Keratinocyte (primary cell): ENCODE data around the gene PAX8. TPM values are rescaled to one million over a fixed set of nuclear protein-coding genes. Genes with fewer than 3 reads are reported as not detected.
"Not testable (repeated sequence)": the region's sequence is repeated elsewhere in the genome, so short reads cannot be mapped to it uniquely, and the experiment has no call there.

Experiments
- DNase-seq: peaks from one replicate; pipeline ENCODE4 v3.0.0-alpha.2; 2011; ENCODE audit warnings: low read depth, missing footprints, low spot score
- FAIRE-seq: peaks from 2 replicates; lab custom pipeline; 2011; peaks lifted over from hg19 to GRCh38; lab: Jason Lieb, UNC
- H2AFZ ChIP-seq: 2 replicates; pipeline ENCODE4 v1.6.0; 2012; ENCODE audit warnings: low read length, control low read depth, inconsistent platforms; ENCODE audit not compliant: control insufficient read depth
- H3K27ac ChIP-seq: 2 replicates; pipeline ENCODE4 v1.5.1; 2011; ENCODE audit warnings: low read length; ENCODE audit not compliant: control insufficient read depth, insufficient read depth
- H3K27me3 ChIP-seq: 3 replicates; pipeline ENCODE4 v1.6.0; 2011; ENCODE audit warnings: low read length; ENCODE audit not compliant: control insufficient read depth, insufficient read depth; ENCODE audit errors: extremely low read depth
- H3K36me3 ChIP-seq, 2 experiments: 2 replicates in 1 of 2; 3 replicates in 1 of 2; pipeline ENCODE4 v1.5.1; 2011; ENCODE audit warnings: low read length in 2 of 2, mild to moderate bottlenecking in 1 of 2; ENCODE audit not compliant: control insufficient read depth in 2 of 2, insufficient read depth in 2 of 2; ENCODE audit errors: extremely low read depth in 1 of 2
- H3K4me1 ChIP-seq: 3 replicates; pipeline ENCODE4 v1.5.1; 2011; ENCODE audit warnings: low read length; ENCODE audit not compliant: control insufficient read depth, insufficient read depth; ENCODE audit errors: extremely low read depth
- H3K4me2 ChIP-seq: 3 replicates; pipeline ENCODE4 v1.6.0; 2011; ENCODE audit warnings: low read depth, low read length; ENCODE audit not compliant: control insufficient read depth, insufficient read depth; ENCODE audit errors: extremely low read depth
- H3K4me3 ChIP-seq, 3 experiments: fragments of 200-600 bp in 1 of 3; sonication (generic) in 1 of 3; 2 replicates in 2 of 3; 3 replicates in 1 of 3; pipeline ENCODE4 v1.5.1; 2011 to 2016; ENCODE audit warnings: low read length in 3 of 3, mild to moderate bottlenecking in 3 of 3, control low read depth in 2 of 3, inconsistent platforms in 1 of 3, low read depth in 1 of 3, mixed read lengths in 1 of 3, mixed run types in 1 of 3, moderate library complexity in 1 of 3; ENCODE audit not compliant: control insufficient read depth in 2 of 3, insufficient read depth in 2 of 3; ENCODE audit errors: extremely low read depth in 1 of 3
- H3K79me2 ChIP-seq: 2 replicates; pipeline ENCODE4 v1.6.0; 2012; ENCODE audit warnings: low read length; ENCODE audit not compliant: control insufficient read depth, insufficient read depth
- H3K9ac ChIP-seq: 3 replicates; pipeline ENCODE4 v1.6.0; 2011; ENCODE audit warnings: low read length; ENCODE audit not compliant: control insufficient read depth, insufficient read depth; ENCODE audit errors: extremely low read depth
- H3K9me1 ChIP-seq: 3 replicates; pipeline ENCODE4 v1.6.0; 2011; ENCODE audit warnings: low read length; ENCODE audit not compliant: control insufficient read depth, insufficient read depth; ENCODE audit errors: extremely low read depth
- H3K9me3 ChIP-seq: 2 replicates; pipeline ENCODE4 v1.5.1; 2012; ENCODE audit warnings: low read depth, low read length; ENCODE audit not compliant: control insufficient read depth
- H4K20me1 ChIP-seq: 3 replicates; pipeline ENCODE4 v1.6.0; 2011; ENCODE audit warnings: low read length; ENCODE audit not compliant: control insufficient read depth, insufficient read depth; ENCODE audit errors: extremely low read depth
- EZH2 ChIP-seq: IDR thresholded peaks from one replicate; pipeline ENCODE4 v1.6.1; 2012; ENCODE audit warnings: inconsistent platforms, mild to moderate bottlenecking, low read length, moderate library complexity
- dilution Hi-C: fragments of 300-500 bp; cut with MboI; formaldehyde crosslinking; loops from one replicate; pipeline ENCODE4 v1.7.0; 2020; ENCODE audit warnings: low sequenced_read_pairs; ENCODE audit not compliant: extremely low pct_ligation_motif_present
- polyA minus RNA-seq, 3 experiments: library from RNA; depleted of rRNA, polyadenylated mRNA; stranded (reverse); fragments of >200 nt; gene quantifications; 1 replicate in 1 of 3; 2 replicates in 1 of 3; 3 replicates in 1 of 3; pipeline ENCODE4 v1.2.3, GENCODE V29; 2011
- polyA plus RNA-seq, 5 experiments: library from polyadenylated mRNA; depleted of rRNA in 3 of 5; stranded (reverse) in 3 of 5; stranded (forward) in 1 of 5; unstranded in 1 of 5; fragments of >200 nt; gene quantifications; 1 replicate in 1 of 5; 2 replicates in 3 of 5; 3 replicates in 1 of 5; pipeline versions ENCODE4 v1.2.1 to v1.2.3, GENCODE V29; 2011 to 2012; ENCODE audit warnings: missing spikeins in 2 of 5, low read depth in 1 of 5, low replicate concordance in 1 of 5
- TF ChIP-seq, protein P1 (sequence below), 3 experiments: IDR thresholded peaks in 1 of 3; conservative IDR thresholded peaks in 1 of 3; optimal IDR thresholded peaks in 1 of 3; 2 replicates in 2 of 3; 3 replicates in 1 of 3; pipeline versions ENCODE3 to v1.5.1; 2011; ENCODE audit warnings: low read length in 3 of 3, mild to moderate bottlenecking in 3 of 3, moderate library complexity in 2 of 3, control low read depth in 1 of 3, inconsistent platforms in 1 of 3; ENCODE audit not compliant: insufficient read depth in 2 of 3; ENCODE audit errors: extremely low read depth in 1 of 3

The PAX8 gene
- polyA plus RNA-seq = 3.4 to 5.9 TPM (median 4.4 TPM) in 3 replicates
- 3.4 TPM for polyA plus RNA-seq (2011; ENCODE audit: low read depth)
- polyA plus RNA-seq (2011; cell fraction: cytosol; rRNA removed) = 5.5 and 7.0 TPM in 2 replicates
- 7.3 and 7.6 TPM in 2 replicates for polyA plus RNA-seq (2011; cell fraction: nucleus; rRNA removed)
- polyA plus RNA-seq (2012; ENCODE audit: low replicate concordance) = 8.2 and 8.9 TPM in 2 replicates
- 5.7 to 8.2 TPM (median 6.8 TPM) in 3 replicates for polyA minus RNA-seq
- 2.1 TPM for polyA minus RNA-seq (2011; cell fraction: cytosol; rRNA and poly(A)+ RNA removed)
- polyA minus RNA-seq (2011; cell fraction: nucleus; rRNA and poly(A)+ RNA removed) = 5.5 and 6.1 TPM in 2 replicates

DNA sequence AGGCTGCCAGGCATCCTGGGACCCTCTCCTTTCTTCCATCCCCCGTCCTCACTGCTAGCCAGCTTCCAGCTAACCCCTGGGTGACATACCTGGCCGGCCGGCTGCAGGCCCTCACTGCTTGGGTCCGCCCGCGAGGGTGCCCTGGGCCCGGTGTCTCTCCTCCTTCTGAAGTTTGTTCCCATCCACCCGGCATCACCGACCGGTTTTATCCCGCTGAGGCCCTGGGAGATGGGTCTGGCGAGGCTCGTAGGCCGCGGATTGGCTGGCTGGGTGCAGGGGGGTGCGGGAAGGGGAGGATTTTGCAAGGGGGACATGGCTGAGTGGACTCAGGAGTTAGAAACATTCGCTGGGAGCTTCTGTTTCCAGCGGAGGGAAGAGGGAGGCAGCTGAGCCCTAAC is at the start of gene PAX8:
Gene PAX8, minus strand, starts transcription at position 180 of the 398 bp plus-strand sequence. CDS start 527 bp downstream, outside the sequence.
- no peak within 1 kb of the TSS for H3K4me2 ChIP-seq
- no peak for FAIRE-seq

DNA sequence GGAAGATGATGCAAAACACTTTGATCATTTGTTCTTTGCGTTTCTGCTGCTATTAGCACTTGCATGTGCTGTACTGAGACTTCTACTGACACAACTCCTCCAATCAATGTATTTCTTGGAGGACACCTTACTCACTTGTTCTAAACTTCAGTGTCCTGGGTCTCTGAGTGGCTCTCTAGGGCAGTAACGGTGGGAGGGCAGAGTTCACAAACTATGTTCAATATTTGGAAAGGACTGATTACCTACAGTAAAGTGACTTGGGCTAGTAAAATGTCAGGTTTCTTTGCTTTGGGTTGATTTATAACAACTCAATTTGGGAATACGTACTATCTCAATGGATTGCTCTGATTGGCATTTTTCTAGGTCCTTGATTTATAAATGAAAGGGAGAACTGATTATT is 49.3 kb upstream of the PAX8 start:
- Histone ChIP-seq H3K4me3 (no peak overlapping the region), H3K36me3 (no peaks in the 10 kb centered on the region), H3K9ac (no peak overlapping the region), H3K9me1 (no peaks in the 10 kb centered on the region), H3K79me2 (peaks cover 7% of the 10 kb centered on the region), H2AFZ (no peak overlapping the region), H4K20me1 (no peaks in the 10 kb centered on the region), H3K4me1 (peaks cover 50% of the 10 kb centered on the region), H3K9me3 (no peaks in the 10 kb centered on the region), H3K27ac (peak overlapping the region; percentile 95), H3K27me3 (no peaks in the 10 kb centered on the region), H3K4me2 (peak overlapping the region; percentile 25)
- TF ChIP-seq, protein P1, sequence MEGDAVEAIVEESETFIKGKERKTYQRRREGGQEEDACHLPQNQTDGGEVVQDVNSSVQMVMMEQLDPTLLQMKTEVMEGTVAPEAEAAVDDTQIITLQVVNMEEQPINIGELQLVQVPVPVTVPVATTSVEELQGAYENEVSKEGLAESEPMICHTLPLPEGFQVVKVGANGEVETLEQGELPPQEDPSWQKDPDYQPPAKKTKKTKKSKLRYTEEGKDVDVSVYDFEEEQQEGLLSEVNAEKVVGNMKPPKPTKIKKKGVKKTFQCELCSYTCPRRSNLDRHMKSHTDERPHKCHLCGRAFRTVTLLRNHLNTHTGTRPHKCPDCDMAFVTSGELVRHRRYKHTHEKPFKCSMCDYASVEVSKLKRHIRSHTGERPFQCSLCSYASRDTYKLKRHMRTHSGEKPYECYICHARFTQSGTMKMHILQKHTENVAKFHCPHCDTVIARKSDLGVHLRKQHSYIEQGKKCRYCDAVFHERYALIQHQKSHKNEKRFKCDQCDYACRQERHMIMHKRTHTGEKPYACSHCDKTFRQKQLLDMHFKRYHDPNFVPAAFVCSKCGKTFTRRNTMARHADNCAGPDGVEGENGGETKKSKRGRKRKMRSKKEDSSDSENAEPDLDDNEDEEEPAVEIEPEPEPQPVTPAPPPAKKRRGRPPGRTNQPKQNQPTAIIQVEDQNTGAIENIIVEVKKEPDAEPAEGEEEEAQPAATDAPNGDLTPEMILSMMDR (optimal IDR thresholded peaks at IDR 0.05 in 1 of 3, IDR thresholded peaks at IDR 0.05 in 1 of 3, conservative IDR thresholded peaks at IDR 0.05 in 1 of 3; ENCODE audit: extremely low read depth in 1 of 3, insufficient read depth in 2 of 3, low read length in 3 of 3) = no peak
- no peak for TF ChIP-seq EZH2
- dilution Hi-C loops = no loop called here
- peak; percentile 44 for FAIRE-seq
- DNase-seq = no peak

More for the DNA sequence above, at the start of gene PAX8:
- no peak for DNase-seq
- Histone ChIP-seq H3K4me3 (no peak within 1 kb of the TSS), H3K9me3 (peaks cover 2% of the 10 kb centered on the region), H3K4me1 (peaks cover 24% of the 10 kb centered on the region), H4K20me1 (no peaks in the 10 kb centered on the region), H3K36me3 (no peaks in the 10 kb centered on the region), H3K9ac (no peak within 1 kb of the TSS), H2AFZ (no peak within 1 kb of the TSS), H3K27me3 (peaks cover 31% of the 10 kb centered on the region), H3K27ac (no peak within 1 kb of the TSS), H3K9me1 (no peaks in the 10 kb centered on the region), H3K79me2 (no peaks in the 10 kb centered on the region)
- TF ChIP-seq EZH2 = no peak
- TF ChIP-seq, protein P1 (optimal IDR thresholded peaks at IDR 0.05 in 1 of 3, IDR thresholded peaks at IDR 0.05 in 1 of 3, conservative IDR thresholded peaks at IDR 0.05 in 1 of 3; ENCODE audit: extremely low read depth in 1 of 3, insufficient read depth in 2 of 3, low read length in 3 of 3) = no peak
- dilution Hi-C loops = no loop called here

DNA sequence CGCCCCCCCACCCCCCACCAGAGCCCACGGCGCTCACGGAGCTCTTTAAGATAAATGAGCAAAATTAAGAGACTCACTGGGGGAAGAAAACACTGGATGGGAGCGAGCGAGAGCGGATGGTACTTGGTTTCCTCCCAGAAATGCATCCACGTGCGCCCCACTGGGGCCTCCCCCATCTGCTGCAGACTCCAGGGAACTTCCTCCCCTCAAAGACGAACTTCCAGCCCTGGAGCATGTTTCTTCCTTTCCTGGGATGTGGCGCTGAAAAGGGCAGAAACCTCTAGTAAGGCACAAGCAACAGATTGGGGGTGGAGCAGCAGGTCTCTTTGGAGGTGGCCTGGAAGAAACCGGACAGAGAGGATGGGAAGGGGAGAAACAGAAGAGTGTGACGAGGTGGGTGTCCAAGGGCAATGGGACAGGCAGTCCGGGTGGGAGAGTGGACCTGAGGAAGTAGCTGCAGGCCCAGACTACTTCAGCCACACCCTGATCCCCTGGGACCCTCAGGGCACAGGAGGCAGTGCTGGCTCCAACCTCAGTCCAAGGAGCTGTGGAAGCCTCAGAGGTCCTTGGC is 46.5 kb upstream of the PAX8 start:
- FAIRE-seq = peak; percentile 9

More for the DNA sequence above, 46.5 kb upstream of the PAX8 start:
- peak overlapping the region; percentile 81 for H3K9ac ChIP-seq
- dilution Hi-C loops, H3K79me2 ChIP-seq, H3K9me3 ChIP-seq, H3K27me3 ChIP-seq, DNase-seq, H3K9me1 ChIP-seq, H3K36me3 ChIP-seq, H4K20me1 ChIP-seq: not testable (repeated sequence)
- peak overlapping the region; percentile 89 for H3K4me2 ChIP-seq
- peak overlapping the region; percentile 9 for H2AFZ ChIP-seq
- H3K4me1 ChIP-seq = peaks cover 40% of the 10 kb centered on the region
- peak overlapping the region; percentile 82 for H3K27ac ChIP-seq
- peak overlapping the region; percentile 47 to 79 (median 78) for H3K4me3 ChIP-seq
